ENCODE measurements around the gene GTF2A1.

DNA sequence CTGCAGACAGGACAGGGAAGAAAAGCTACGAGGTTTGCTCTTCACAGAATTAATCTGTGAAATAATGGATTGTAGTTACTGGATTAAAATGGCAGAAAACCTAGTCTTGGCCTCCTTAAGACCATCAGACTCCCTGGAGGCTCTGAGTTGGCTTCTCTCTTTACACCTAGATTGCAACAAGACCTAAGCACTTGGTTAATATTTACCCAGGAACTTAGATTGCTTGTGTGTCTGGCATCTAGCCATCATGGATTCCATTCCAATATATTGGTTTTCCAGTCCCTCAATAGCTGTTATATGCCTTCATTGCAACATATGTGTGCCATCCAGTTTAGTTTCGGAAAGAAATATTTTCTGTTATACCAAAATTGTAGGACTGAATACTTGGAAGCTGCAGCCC, 1.9 kb upstream of the GTF2A1 start:
- TF ChIP-seq, protein P1, sequence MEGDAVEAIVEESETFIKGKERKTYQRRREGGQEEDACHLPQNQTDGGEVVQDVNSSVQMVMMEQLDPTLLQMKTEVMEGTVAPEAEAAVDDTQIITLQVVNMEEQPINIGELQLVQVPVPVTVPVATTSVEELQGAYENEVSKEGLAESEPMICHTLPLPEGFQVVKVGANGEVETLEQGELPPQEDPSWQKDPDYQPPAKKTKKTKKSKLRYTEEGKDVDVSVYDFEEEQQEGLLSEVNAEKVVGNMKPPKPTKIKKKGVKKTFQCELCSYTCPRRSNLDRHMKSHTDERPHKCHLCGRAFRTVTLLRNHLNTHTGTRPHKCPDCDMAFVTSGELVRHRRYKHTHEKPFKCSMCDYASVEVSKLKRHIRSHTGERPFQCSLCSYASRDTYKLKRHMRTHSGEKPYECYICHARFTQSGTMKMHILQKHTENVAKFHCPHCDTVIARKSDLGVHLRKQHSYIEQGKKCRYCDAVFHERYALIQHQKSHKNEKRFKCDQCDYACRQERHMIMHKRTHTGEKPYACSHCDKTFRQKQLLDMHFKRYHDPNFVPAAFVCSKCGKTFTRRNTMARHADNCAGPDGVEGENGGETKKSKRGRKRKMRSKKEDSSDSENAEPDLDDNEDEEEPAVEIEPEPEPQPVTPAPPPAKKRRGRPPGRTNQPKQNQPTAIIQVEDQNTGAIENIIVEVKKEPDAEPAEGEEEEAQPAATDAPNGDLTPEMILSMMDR (conservative IDR thresholded peaks at IDR 0.05; ENCODE audit: low read depth, low read length) = no peak
- TF ChIP-seq EZH2 (IDR thresholded peaks at IDR 0.05; ENCODE audit: borderline replicate concordance, low read depth, low read length, poor library complexity, severe bottlenecking) = no peak
